ENCODE data around the gene SFMBT2.

DNA sequence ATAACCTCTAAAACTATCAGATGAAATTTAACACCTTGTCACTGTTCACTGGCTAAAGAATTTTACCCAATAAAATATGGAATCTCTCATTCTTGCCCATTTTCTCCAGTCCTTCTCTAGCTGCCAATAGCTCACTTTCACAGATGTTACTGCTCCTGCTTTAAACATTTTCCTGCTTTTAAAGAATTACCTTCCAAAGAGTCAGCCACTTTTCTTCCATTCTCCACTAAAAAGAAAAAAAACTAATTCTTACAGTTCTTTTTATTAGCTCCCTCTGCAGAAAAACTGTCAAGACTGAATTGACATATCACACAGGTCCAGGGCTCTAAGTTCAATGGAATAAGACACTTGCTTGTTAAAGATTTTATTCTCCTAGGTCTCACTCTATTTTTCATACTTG lies 114.8 kb downstream of the SFMBT2 start:
- TF ChIP-seq, protein P1, sequence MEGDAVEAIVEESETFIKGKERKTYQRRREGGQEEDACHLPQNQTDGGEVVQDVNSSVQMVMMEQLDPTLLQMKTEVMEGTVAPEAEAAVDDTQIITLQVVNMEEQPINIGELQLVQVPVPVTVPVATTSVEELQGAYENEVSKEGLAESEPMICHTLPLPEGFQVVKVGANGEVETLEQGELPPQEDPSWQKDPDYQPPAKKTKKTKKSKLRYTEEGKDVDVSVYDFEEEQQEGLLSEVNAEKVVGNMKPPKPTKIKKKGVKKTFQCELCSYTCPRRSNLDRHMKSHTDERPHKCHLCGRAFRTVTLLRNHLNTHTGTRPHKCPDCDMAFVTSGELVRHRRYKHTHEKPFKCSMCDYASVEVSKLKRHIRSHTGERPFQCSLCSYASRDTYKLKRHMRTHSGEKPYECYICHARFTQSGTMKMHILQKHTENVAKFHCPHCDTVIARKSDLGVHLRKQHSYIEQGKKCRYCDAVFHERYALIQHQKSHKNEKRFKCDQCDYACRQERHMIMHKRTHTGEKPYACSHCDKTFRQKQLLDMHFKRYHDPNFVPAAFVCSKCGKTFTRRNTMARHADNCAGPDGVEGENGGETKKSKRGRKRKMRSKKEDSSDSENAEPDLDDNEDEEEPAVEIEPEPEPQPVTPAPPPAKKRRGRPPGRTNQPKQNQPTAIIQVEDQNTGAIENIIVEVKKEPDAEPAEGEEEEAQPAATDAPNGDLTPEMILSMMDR (IDR thresholded peaks at IDR 0.05; ENCODE audit: low read depth, low read length), result no peak
- no peak for TF ChIP-seq EZH2phosphoT487 (IDR thresholded peaks at IDR 0.05; ENCODE audit: low read depth)
